H9 (cell line): ENCODE measurements around the gene PROCA1. TPM values are rescaled to one million over a fixed set of nuclear protein-coding genes. Genes with fewer than 3 reads are reported as not detected.

Experiments used
- DNase-seq: peaks from one replicate; pipeline ENCODE4 v3.0.0-alpha.2; 2017
- H2AFZ ChIP-seq: one replicate; pipeline ENCODE4 v1.6.1; 2013; ENCODE audit warnings: mild to moderate bottlenecking, low read length, control low read depth, moderate library complexity
- H2AK5ac ChIP-seq: 2 replicates; pipeline ENCODE4 v1.6.1; 2013; ENCODE audit warnings: low read length, control low read depth, mixed read lengths; ENCODE audit not compliant: insufficient read length
- H2BK120ac ChIP-seq: one replicate; pipeline ENCODE4 v1.6.1; 2013; ENCODE audit warnings: low read depth, mild to moderate bottlenecking, low read length, control low read depth, inconsistent platforms; ENCODE audit not compliant: poor library complexity, severe bottlenecking
- H2BK12ac ChIP-seq: 2 replicates; pipeline ENCODE4 v1.6.1; 2013; ENCODE audit warnings: low read length, control low read depth, mixed read lengths, low read depth; ENCODE audit not compliant: insufficient read length
- H2BK15ac ChIP-seq: 2 replicates; pipeline ENCODE4 v1.6.1; 2013; ENCODE audit warnings: low read depth, low read length, control low read depth
- H2BK20ac ChIP-seq: one replicate; pipeline ENCODE4 v1.6.1; 2013; ENCODE audit warnings: low read depth, mild to moderate bottlenecking, low read length, control low read depth, inconsistent platforms; ENCODE audit not compliant: poor library complexity, severe bottlenecking
- H2BK5ac ChIP-seq: 2 replicates; pipeline ENCODE4 v1.6.1; 2013; ENCODE audit warnings: low read length, control low read depth, mixed read lengths; ENCODE audit not compliant: insufficient read length
- H3K14ac ChIP-seq: 2 replicates; pipeline ENCODE4 v1.6.1; 2013; ENCODE audit warnings: low read length, control low read depth; ENCODE audit not compliant: insufficient read depth
- H3K18ac ChIP-seq: 2 replicates; pipeline ENCODE4 v1.6.1; 2013; ENCODE audit warnings: low read depth, mild to moderate bottlenecking, mixed read lengths, low read length, control low read depth; ENCODE audit not compliant: insufficient read length
- H3K23ac ChIP-seq: 2 replicates; pipeline ENCODE4 v1.6.1; 2013; ENCODE audit warnings: low read length, control low read depth, mixed read lengths, low read depth; ENCODE audit not compliant: insufficient read length
- H3K23me2 ChIP-seq: 2 replicates; pipeline ENCODE4 v1.6.1; 2013; ENCODE audit warnings: low read depth, mild to moderate bottlenecking, mixed read lengths, low read length, control low read depth; ENCODE audit not compliant: insufficient read length, poor library complexity, severe bottlenecking
- H3K27ac ChIP-seq: 2 replicates; pipeline ENCODE4 v1.5.1; 2013; ENCODE audit warnings: low read length, control low read depth, mixed read lengths, low read depth; ENCODE audit not compliant: insufficient read length
- H3K27me3 ChIP-seq: 2 replicates; pipeline ENCODE4 v1.6.1; 2013; ENCODE audit warnings: low read length, control low read depth, inconsistent platforms; ENCODE audit not compliant: insufficient read depth
- H3K4ac ChIP-seq: 2 replicates; pipeline ENCODE4 v1.6.1; 2013; ENCODE audit warnings: low read depth, mild to moderate bottlenecking, control low read depth, inconsistent platforms, low read length, moderate library complexity
- H3K4me1 ChIP-seq: 2 replicates; pipeline ENCODE4 v1.6.1; 2013; ENCODE audit warnings: low read length, control low read depth, inconsistent platforms; ENCODE audit not compliant: insufficient read depth
- H3K4me2 ChIP-seq: 2 replicates; pipeline ENCODE4 v1.6.1; 2013; ENCODE audit warnings: low read length, control low read depth, mixed read lengths; ENCODE audit not compliant: insufficient read length, insufficient read depth
- H3K56ac ChIP-seq: 2 replicates; pipeline ENCODE4 v1.6.1; 2013; ENCODE audit warnings: low read depth, mild to moderate bottlenecking, mixed read lengths, low read length, control low read depth; ENCODE audit not compliant: insufficient read length
- H3K79me1 ChIP-seq: 2 replicates; pipeline ENCODE4 v1.6.1; 2013; ENCODE audit warnings: low read depth, mild to moderate bottlenecking, moderate library complexity, low read length, control low read depth, inconsistent platforms; ENCODE audit not compliant: insufficient read depth, poor library complexity, severe bottlenecking
- H3K79me2 ChIP-seq: 2 replicates; pipeline ENCODE4 v1.6.1; 2013; ENCODE audit warnings: low read length, control low read depth, inconsistent platforms; ENCODE audit not compliant: insufficient read depth
- H3K9ac ChIP-seq: 2 replicates; pipeline ENCODE4 v1.6.1; 2013; ENCODE audit warnings: low read length, control low read depth, mixed read lengths; ENCODE audit not compliant: insufficient read length; ENCODE audit errors: extremely low read depth
- H3K9me3 ChIP-seq: one replicate; pipeline ENCODE4 v1.6.1; 2013; ENCODE audit warnings: low read depth, low read length, inconsistent platforms; ENCODE audit not compliant: control insufficient read depth
- H3T11ph ChIP-seq: one replicate; pipeline ENCODE4 v1.6.1; 2013; ENCODE audit warnings: mild to moderate bottlenecking, low read length, control low read depth, inconsistent platforms
- H4K20me1 ChIP-seq: one replicate; pipeline ENCODE4 v1.6.1; 2013; ENCODE audit not compliant: control insufficient read depth, insufficient read length, insufficient read depth
- H4K5ac ChIP-seq: 2 replicates; pipeline ENCODE4 v1.6.1; 2013; ENCODE audit warnings: low read depth, mild to moderate bottlenecking, mixed read lengths, low read length, control low read depth; ENCODE audit not compliant: insufficient read length
- H4K8ac ChIP-seq: replicated peaks from 2 replicates; pipeline ENCODE4 v1.6.1; 2013; ENCODE audit warnings: low read length, control low read depth, mixed read lengths, low read depth; ENCODE audit not compliant: insufficient read length
- H4K91ac ChIP-seq: 2 replicates; pipeline ENCODE4 v1.6.1; 2013; ENCODE audit warnings: low read depth, mild to moderate bottlenecking, moderate library complexity, mixed read lengths, low read length, control low read depth; ENCODE audit not compliant: insufficient read length
- H3K27ac Mint-ChIP-seq, 3 experiments: 2 replicates in 2 of 3; 3 replicates in 1 of 3; pipeline ENCODE4 v1.8.0; 2020 to 2021; ENCODE audit warnings: mixed read lengths in 3 of 3, mild to moderate bottlenecking in 1 of 3, moderate library complexity in 1 of 3
- H3K27me3 Mint-ChIP-seq: 2 replicates; pipeline ENCODE4 v1.8.0; 2021; ENCODE audit warnings: low read depth, mild to moderate bottlenecking, moderate library complexity, mixed read lengths
- H3K36me3 Mint-ChIP-seq, 3 experiments: 2 replicates in 2 of 3; 3 replicates in 1 of 3; pipeline ENCODE4 v1.8.0; 2020 to 2021; ENCODE audit warnings: low read depth in 3 of 3, mixed read lengths in 3 of 3; ENCODE audit not compliant: insufficient read depth in 1 of 3
- H3K4me1 Mint-ChIP-seq, 2 experiments: 2 replicates each; pipeline ENCODE4 v1.8.0; 2020; ENCODE audit warnings: mixed read lengths in 2 of 2
- H3K4me3 Mint-ChIP-seq, 2 experiments: 2 replicates in 1 of 2; 3 replicates in 1 of 2; pipeline ENCODE4 v1.8.0; 2020 to 2021; ENCODE audit warnings: mild to moderate bottlenecking in 2 of 2, mixed read lengths in 2 of 2, moderate library complexity in 1 of 2
- H3K9me3 Mint-ChIP-seq, 2 experiments: 2 replicates in 1 of 2; 3 replicates in 1 of 2; pipeline ENCODE4 v1.8.0; 2020; ENCODE audit warnings: mild to moderate bottlenecking in 2 of 2, mixed read lengths in 2 of 2, moderate library complexity in 1 of 2
- CTCF ChIP-seq: fragments of 200-600 bp; sonication (generic); conservative IDR thresholded peaks from 3 replicates; pipeline ENCODE4 v1.8.0; 2021; ENCODE audit warnings: antibody characterized with exemption, mild to moderate bottlenecking
- WGBS: extraction: QIAGEN DNeasy Blood & Tissue Kit; methylation state at CpG from one replicate; pipeline ENCODE4 v1.1.7; 2013; ENCODE audit warnings: missing lambda C conversion rate, low lambda C conversion rate, mixed read lengths; ENCODE audit not compliant: insufficient read length; ENCODE audit errors: extremely low coverage; 5-methylcytosine and 5-hydroxymethylcytosine counted together
- total RNA-seq: library from RNA; stranded (reverse); gene quantifications from 2 replicates; pipeline ENCODE4 v1.2.1, GENCODE V29; 2021

The PROCA1 gene
- total RNA-seq, 1 experiment from 2014 or later = 15.0 TPM

GRCh38 chr17:28689011-28689410 is 22.7 kb downstream of the PROCA1 start:
- H3K23me2 ChIP-seq = no peaks in the 10 kb centered on the region
- H3K9me3 Mint-ChIP-seq = no peaks in the 10 kb centered on the region
- no peak for DNase-seq
- H4K8ac ChIP-seq = no peak overlapping the region
- H2BK120ac ChIP-seq = no peak overlapping the region
- no peak overlapping the region for H3K18ac ChIP-seq
- no CpG with 5 or more reads among the region's 3 CpGs for WGBS
- H3K56ac ChIP-seq = no peak overlapping the region
- no peak overlapping the region for H2BK5ac ChIP-seq
- H4K91ac ChIP-seq = no peak overlapping the region
- no peak overlapping the region for H3K14ac ChIP-seq
- no peak overlapping the region for H3T11ph ChIP-seq
- H3K4me1 ChIP-seq = no peaks in the 10 kb centered on the region
- H3K79me2 ChIP-seq = no peaks in the 10 kb centered on the region
- no peak overlapping the region for H3K4ac ChIP-seq
- H2BK12ac ChIP-seq = no peak overlapping the region
- H3K9ac ChIP-seq = no peak overlapping the region
- H3K27me3 Mint-ChIP-seq = no peaks in the 10 kb centered on the region
- no peaks in the 10 kb centered on the region for H3K79me1 ChIP-seq
- no peak overlapping the region for H3K4me3 Mint-ChIP-seq
- no peak overlapping the region for H3K23ac ChIP-seq
- H3K36me3 Mint-ChIP-seq = peaks cover 57 to 99% (median 79%) of the 10 kb centered on the region in 3 experiments; a peak in 6 of 7 replicates
- H3K27ac ChIP-seq = no peak overlapping the region
- H3K4me1 Mint-ChIP-seq = no peaks in the 10 kb centered on the region
- H2BK20ac ChIP-seq = no peak overlapping the region
- no peaks in the 10 kb centered on the region for H3K9me3 ChIP-seq
- H2AFZ ChIP-seq = no peak overlapping the region
- H3K4me2 ChIP-seq = no peak overlapping the region
- no peak overlapping the region for H2BK15ac ChIP-seq
- no peak overlapping the region for H2AK5ac ChIP-seq
- TF ChIP-seq CTCF = no peak
- no peak overlapping the region; a peak in 1 of 7 replicates for H3K27ac Mint-ChIP-seq
- peaks cover 1% of the 10 kb centered on the region; the same call in 1 of the 2 replicates for H3K27me3 ChIP-seq
- no peak overlapping the region for H4K5ac ChIP-seq
- no peaks in the 10 kb centered on the region for H4K20me1 ChIP-seq
